ENCODE results near the gene S100A7A.
"Not testable (repeated sequence)": the region's sequence is repeated elsewhere in the genome, so short reads cannot be mapped to it uniquely, and the experiment has no call there.

Gene S100A7A

GRCh38 chr1:153432874-153433681 is 16.8 kb downstream of the S100A7A start:
- Histone ChIP-seq H3K4me1 (ENCODE audit: control insufficient read depth, insufficient read depth, low read length) (no peaks in the 10 kb centered on the region), H3K27me3 (ENCODE audit: control insufficient read depth, insufficient read depth, low read length, poor library complexity, severe bottlenecking) (no peaks in the 10 kb centered on the region), H3K36me3 (ENCODE audit: control insufficient read depth, insufficient read depth, low read length) (no peaks in the 10 kb centered on the region), H3K9me3 (ENCODE audit: control insufficient read depth, low read length) (no peaks in the 10 kb centered on the region), H3K27ac (ENCODE audit: insufficient read depth, low read depth, low read length, poor library complexity, severe bottlenecking) (no peak overlapping the region), H3K4me3 (ENCODE audit: insufficient read depth, low read depth, low read length) (no peak overlapping the region)
- WGBS, 2 experiments: 88 to 89% methylated on average over 9 of the region's 9 CpGs

- Histone ChIP-seq H3K27ac (ENCODE audit: insufficient read depth, low read depth, low read length, poor library complexity, severe bottlenecking) (no peak overlapping the region), H3K36me3 (ENCODE audit: control insufficient read depth, insufficient read depth, low read length) (no peaks in the 10 kb centered on the region), H3K27me3 (ENCODE audit: control insufficient read depth, insufficient read depth, low read length, poor library complexity, severe bottlenecking) (no peaks in the 10 kb centered on the region), H3K9me3 (ENCODE audit: control insufficient read depth, low read length) (no peaks in the 10 kb centered on the region), H3K4me3 (ENCODE audit: insufficient read depth, low read depth, low read length) (no peak overlapping the region), H3K4me1 (ENCODE audit: control insufficient read depth, insufficient read depth, low read length) (no peaks in the 10 kb centered on the region)
- 87 to 90% methylated on average over 11 of the region's 11 CpGs for WGBS, 2 experiments
These were observed 18.6 kb downstream of the S100A7A start for GRCh38 chr1:153434746-153435455.

DNA sequence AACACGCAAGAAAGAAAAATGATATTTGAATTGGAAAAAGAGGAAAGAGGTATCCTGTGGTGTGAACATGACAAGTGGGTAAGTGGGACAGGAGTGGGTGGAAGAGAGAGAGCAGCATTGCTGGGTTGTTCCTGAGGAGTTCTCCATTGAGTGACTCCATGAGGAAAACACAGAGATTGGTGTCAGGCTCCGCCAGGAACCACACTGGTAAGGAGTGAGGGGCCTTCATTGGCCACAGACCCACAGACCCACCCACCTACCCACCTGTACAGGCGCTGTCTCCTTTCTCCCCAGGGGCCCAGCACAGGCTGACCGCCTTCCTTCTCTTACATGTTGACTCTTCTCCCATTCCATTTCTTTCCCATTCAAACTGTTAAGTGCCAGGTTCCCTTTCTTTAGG is 20.9 kb downstream of the S100A7A start:
- H3K4me3 ChIP-seq (ENCODE audit: insufficient read depth, low read depth, low read length): no peak overlapping the region
- no peaks in the 10 kb centered on the region for H3K9me3 ChIP-seq (ENCODE audit: control insufficient read depth, low read length)
- H3K4me1 ChIP-seq (ENCODE audit: control insufficient read depth, insufficient read depth, low read length): no peaks in the 10 kb centered on the region

GRCh38 chr1:153438599-153438998 is 22.3 kb downstream of the S100A7A start:
- Histone ChIP-seq H3K4me1 (ENCODE audit: control insufficient read depth, insufficient read depth, low read length) (no peaks in the 10 kb centered on the region), H3K27me3 (ENCODE audit: control insufficient read depth, insufficient read depth, low read length, poor library complexity, severe bottlenecking) (no peaks in the 10 kb centered on the region)
- WGBS, 2 experiments: 80 to 83% methylated on average over 7 of the region's 7 CpGs

More for the DNA sequence above, 20.9 kb downstream of the S100A7A start:
- Histone ChIP-seq H3K27me3 (ENCODE audit: control insufficient read depth, insufficient read depth, low read length, poor library complexity, severe bottlenecking) (no peaks in the 10 kb centered on the region), H3K36me3 (ENCODE audit: control insufficient read depth, insufficient read depth, low read length) (no peaks in the 10 kb centered on the region), H3K27ac (ENCODE audit: insufficient read depth, low read depth, low read length, poor library complexity, severe bottlenecking) (no peak overlapping the region)
- WGBS, 2 experiments: 89 to 91% methylated on average over 4 of the region's 4 CpGs

DNA sequence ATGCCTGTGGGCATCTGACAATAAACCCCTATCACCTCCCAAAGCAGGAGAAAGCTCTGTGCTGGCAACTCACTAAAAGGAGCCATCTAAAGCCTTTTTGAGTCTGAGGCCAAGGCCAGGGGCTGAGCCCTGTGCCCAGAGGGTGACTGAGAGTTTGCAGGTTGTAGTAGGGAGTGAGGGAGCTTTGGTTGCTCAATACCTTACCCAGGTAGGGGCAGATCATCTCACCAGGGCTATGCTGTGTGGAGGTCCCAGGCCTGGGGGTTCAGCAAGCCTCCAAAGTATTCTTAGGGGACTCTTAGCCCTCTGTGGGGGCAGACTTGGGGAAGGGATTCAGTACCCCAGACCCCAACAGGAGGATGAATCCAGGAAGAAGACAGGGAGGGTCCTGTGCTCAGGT is 23.0 kb downstream of the S100A7A start:
- H3K27me3 ChIP-seq (ENCODE audit: control insufficient read depth, insufficient read depth, low read length, poor library complexity, severe bottlenecking): no peaks in the 10 kb centered on the region
- no peak overlapping the region for H3K27ac ChIP-seq (ENCODE audit: insufficient read depth, low read depth, low read length, poor library complexity, severe bottlenecking)
- H3K9me3 ChIP-seq (ENCODE audit: control insufficient read depth, low read length): no peaks in the 10 kb centered on the region
- H3K36me3 ChIP-seq (ENCODE audit: control insufficient read depth, insufficient read depth, low read length): no peaks in the 10 kb centered on the region
- H3K4me3 ChIP-seq (ENCODE audit: insufficient read depth, low read depth, low read length): no peak overlapping the region
- no peaks in the 10 kb centered on the region for H3K4me1 ChIP-seq (ENCODE audit: control insufficient read depth, insufficient read depth, low read length)

More at GRCh38 chr1:153438599-153438998, 22.3 kb downstream of the S100A7A start:
- Histone ChIP-seq H3K36me3 (ENCODE audit: control insufficient read depth, insufficient read depth, low read length) (no peaks in the 10 kb centered on the region), H3K4me3 (ENCODE audit: insufficient read depth, low read depth, low read length) (no peak overlapping the region), H3K9me3 (ENCODE audit: control insufficient read depth, low read length) (no peaks in the 10 kb centered on the region), H3K27ac (ENCODE audit: insufficient read depth, low read depth, low read length, poor library complexity, severe bottlenecking) (no peak overlapping the region)

DNA sequence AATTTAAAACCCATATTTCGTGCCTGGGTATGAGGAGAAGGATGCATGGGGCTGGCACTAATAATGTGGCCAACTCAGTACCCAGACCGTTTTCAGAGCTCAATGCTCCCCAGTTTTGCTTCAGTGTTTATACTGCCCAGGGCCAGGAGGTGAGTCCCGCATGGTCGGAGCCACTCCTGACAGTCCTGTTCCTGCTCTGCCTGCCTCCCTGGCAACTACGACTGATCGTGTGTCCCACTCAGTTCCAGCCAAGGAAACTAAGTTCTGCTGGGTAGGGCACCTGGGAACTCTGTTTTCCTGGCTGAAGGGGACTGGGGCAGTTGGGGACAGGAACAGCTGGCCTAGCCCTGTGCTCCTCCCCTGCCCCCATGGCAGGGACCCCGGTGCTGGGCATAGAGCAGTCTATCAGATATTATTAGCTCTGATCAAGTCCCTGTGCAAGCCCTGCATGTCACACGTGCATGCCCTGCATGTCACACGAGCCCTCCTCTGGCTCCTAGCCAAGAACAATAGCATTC is 25.0 kb downstream of the S100A7A start:
- no peak overlapping the region for H3K27ac ChIP-seq (ENCODE audit: insufficient read depth, low read depth, low read length, poor library complexity, severe bottlenecking)
- WGBS, 2 experiments: 83 to 86% methylated on average over 9 of the region's 9 CpGs
- no peak overlapping the region for H3K4me3 ChIP-seq (ENCODE audit: insufficient read depth, low read depth, low read length)
- no peaks in the 10 kb centered on the region for H3K4me1 ChIP-seq (ENCODE audit: control insufficient read depth, insufficient read depth, low read length)
- no peaks in the 10 kb centered on the region for H3K36me3 ChIP-seq (ENCODE audit: control insufficient read depth, insufficient read depth, low read length)
- H3K9me3 ChIP-seq (ENCODE audit: control insufficient read depth, low read length): no peaks in the 10 kb centered on the region
- H3K27me3 ChIP-seq (ENCODE audit: control insufficient read depth, insufficient read depth, low read length, poor library complexity, severe bottlenecking): no peaks in the 10 kb centered on the region

DNA sequence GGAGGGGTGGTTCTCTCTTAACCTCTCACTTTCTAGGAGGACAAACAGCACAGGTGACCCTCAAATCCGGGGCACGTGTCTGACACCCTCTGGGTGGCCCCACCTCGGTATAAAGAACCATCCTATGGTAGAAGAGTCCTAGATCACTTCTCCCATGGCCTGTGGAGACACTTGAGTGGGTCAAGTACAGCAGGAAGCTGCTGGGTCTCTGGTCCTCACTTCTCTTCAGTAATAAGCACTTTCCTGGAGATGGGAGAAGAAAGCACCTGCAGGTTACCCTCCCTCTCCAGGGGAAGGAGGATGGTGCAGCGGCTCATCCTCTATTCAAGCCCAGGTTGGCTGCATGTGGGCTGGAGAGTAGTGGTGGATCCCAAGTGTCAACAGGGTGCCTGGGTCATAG is 27.2 kb downstream of the S100A7A start:
- Histone ChIP-seq H3K4me1 (ENCODE audit: control insufficient read depth, insufficient read depth, low read length) (no peaks in the 10 kb centered on the region), H3K27me3 (ENCODE audit: control insufficient read depth, insufficient read depth, low read length, poor library complexity, severe bottlenecking) (no peaks in the 10 kb centered on the region), H3K27ac (ENCODE audit: insufficient read depth, low read depth, low read length, poor library complexity, severe bottlenecking) (no peak overlapping the region), H3K36me3 (ENCODE audit: control insufficient read depth, insufficient read depth, low read length) (no peaks in the 10 kb centered on the region), H3K4me3 (ENCODE audit: insufficient read depth, low read depth, low read length) (no peak overlapping the region), H3K9me3 (ENCODE audit: control insufficient read depth, low read length) (no peaks in the 10 kb centered on the region)
- WGBS, 2 experiments: 61 to 63% methylated on average over 4 of the region's 4 CpGs

GRCh38 chr1:153444078-153444477 is 27.8 kb downstream of the S100A7A start:
- H3K9me3 ChIP-seq (ENCODE audit: control insufficient read depth, low read length): no peaks in the 10 kb centered on the region
- H3K27ac ChIP-seq (ENCODE audit: insufficient read depth, low read depth, low read length, poor library complexity, severe bottlenecking): no peak overlapping the region
- 79 to 80% methylated on average over 5 of the region's 5 CpGs for WGBS, 2 experiments
- H3K4me1 ChIP-seq (ENCODE audit: control insufficient read depth, insufficient read depth, low read length): no peaks in the 10 kb centered on the region
- no peaks in the 10 kb centered on the region for H3K27me3 ChIP-seq (ENCODE audit: control insufficient read depth, insufficient read depth, low read length, poor library complexity, severe bottlenecking)
- no peak overlapping the region for H3K4me3 ChIP-seq (ENCODE audit: insufficient read depth, low read depth, low read length)
- H3K36me3 ChIP-seq (ENCODE audit: control insufficient read depth, insufficient read depth, low read length): no peaks in the 10 kb centered on the region

DNA sequence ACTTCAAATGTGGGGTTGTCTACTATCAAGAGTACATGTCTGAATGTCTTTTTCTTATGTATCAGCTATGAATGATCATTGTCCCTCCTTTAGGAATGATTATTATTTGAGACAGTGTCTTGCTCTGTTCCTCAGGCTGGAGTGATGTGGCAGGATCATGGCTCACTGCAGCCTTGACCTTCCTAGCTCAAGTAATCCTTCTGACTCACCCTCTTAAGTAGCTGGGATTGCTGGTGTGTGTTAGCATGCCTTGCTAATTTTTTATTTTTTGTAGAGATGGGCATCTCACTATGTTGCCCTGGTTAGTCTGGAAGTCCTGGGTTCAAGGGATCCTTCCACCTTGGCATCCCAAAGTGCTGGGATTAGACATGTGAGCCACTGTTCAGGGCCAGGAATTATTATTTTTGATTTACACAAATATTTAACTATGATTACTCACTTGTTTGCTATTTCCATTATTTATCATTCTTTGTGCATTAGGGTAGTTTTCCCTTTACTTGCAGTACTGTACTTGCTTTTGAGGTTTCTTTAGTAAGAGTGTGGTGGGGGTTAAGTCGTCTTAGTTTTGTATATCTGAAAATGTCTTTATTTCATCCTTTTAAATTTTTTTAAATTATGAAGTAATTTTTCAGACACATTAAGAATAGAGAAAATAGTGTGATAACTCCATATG is 31.3 kb downstream of the S100A7A start:
- Histone ChIP-seq H3K27me3 (ENCODE audit: control insufficient read depth, insufficient read depth, low read length, poor library complexity, severe bottlenecking) (peaks cover 3% of the 10 kb centered on the region), H3K36me3 (ENCODE audit: control insufficient read depth, insufficient read depth, low read length) (no peaks in the 10 kb centered on the region), H3K4me1 (ENCODE audit: control insufficient read depth, insufficient read depth, low read length) (no peaks in the 10 kb centered on the region), H3K4me3 (ENCODE audit: insufficient read depth, low read depth, low read length) (no peak overlapping the region), H3K27ac (ENCODE audit: insufficient read depth, low read depth, low read length, poor library complexity, severe bottlenecking) (no peak overlapping the region), H3K9me3 (ENCODE audit: control insufficient read depth, low read length) (no peaks in the 10 kb centered on the region)
- no CpG with 5 or more reads among the region's 1 CpG for WGBS, 2 experiments

DNA sequence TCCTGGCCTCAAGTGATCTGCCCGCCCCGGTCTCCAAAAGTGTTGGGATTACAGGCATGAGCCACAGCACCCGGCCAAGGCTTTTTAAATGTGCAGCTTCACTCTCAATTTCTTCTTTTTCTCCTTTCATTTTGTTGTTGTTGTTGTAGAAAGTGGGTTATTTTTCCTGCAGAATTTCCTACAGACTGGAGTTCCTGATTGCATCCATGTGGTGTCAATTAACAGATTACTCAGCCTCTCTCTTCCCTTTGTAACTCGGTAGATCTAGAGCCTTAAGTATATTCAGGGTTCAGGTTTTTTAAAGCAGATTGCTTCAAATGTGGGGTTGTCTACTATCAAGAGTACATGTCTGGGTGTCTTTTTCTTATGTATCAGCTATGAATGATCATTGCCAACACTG is 32.5 kb downstream of the S100A7A start:
- not testable (repeated sequence) for H3K27me3 ChIP-seq (ENCODE audit: control insufficient read depth, insufficient read depth, low read length, poor library complexity, severe bottlenecking); H3K27ac ChIP-seq (ENCODE audit: insufficient read depth, low read depth, low read length, poor library complexity, severe bottlenecking); H3K4me3 ChIP-seq (ENCODE audit: insufficient read depth, low read depth, low read length); H3K4me1 ChIP-seq (ENCODE audit: control insufficient read depth, insufficient read depth, low read length); H3K36me3 ChIP-seq (ENCODE audit: control insufficient read depth, insufficient read depth, low read length); H3K9me3 ChIP-seq (ENCODE audit: control insufficient read depth, low read length)
- 85 to 88% methylated on average over 3 to 4 of the region's 4 CpGs for WGBS, 2 experiments

Data from ectodermal cell (in vitro differentiated cells).